AG09319 (cell line): ENCODE results near the gene TLE3.

Source experiments
- DNase-seq: peaks from one replicate; pipeline ENCODE4 v3.0.0-alpha.2; 2010; ENCODE audit warnings: low read depth; ENCODE audit errors: extremely low read depth
- CTCF ChIP-seq: IDR thresholded peaks from 2 replicates; pipeline ENCODE4 v1.5.1; 2011; ENCODE audit warnings: low read depth, mild to moderate bottlenecking, inconsistent platforms, low read length, moderate library complexity

Gene TLE3

GRCh38 chr15:70059476-70060213 lies 38.1 kb downstream of the TLE3 start:
- no peak for TF ChIP-seq CTCF
- no peak for DNase-seq

- no peak for TF ChIP-seq CTCF
Observed at GRCh38 chr15:70058642-70059360, 38.9 kb downstream of the TLE3 start.

GRCh38 chr15:70057931-70058641 lies 39.6 kb downstream of the TLE3 start:
- no peak for DNase-seq
- TF ChIP-seq CTCF: no peak

More at GRCh38 chr15:70058642-70059360, 38.9 kb downstream of the TLE3 start:
- DNase-seq: no peak

GRCh38 chr15:70056091-70056680 lies 41.5 kb downstream of the TLE3 start:
- TF ChIP-seq CTCF: no peak

GRCh38 chr15:70055601-70056051 lies 42.1 kb downstream of the TLE3 start:
- TF ChIP-seq CTCF: no peak
- DNase-seq: no peak

More at GRCh38 chr15:70056091-70056680, 41.5 kb downstream of the TLE3 start:
- no peak for DNase-seq

GRCh38 chr15:70054884-70055387 lies 42.8 kb downstream of the TLE3 start:
- no peak for DNase-seq
- TF ChIP-seq CTCF: no peak
